Caco-2 (cell line): ENCODE results near the gene PIM3. TPM values are rescaled to one million over a fixed set of nuclear protein-coding genes. Genes with fewer than 3 reads are reported as not detected.

Experiments used
- BruUV-seq: library from RNA; stranded (reverse); fragments of 400-500 nt; replicated peaks from 2 replicates; lab custom pipeline; 2021; lab: Mats Ljungman, UMichigan
- CTCF ChIA-PET: fragments of 300-600 bp; sonication (Branson Sonifier 250); formaldehyde crosslinking; loops from one replicate; lab custom pipeline; 2022; ENCODE audit warnings: antibody characterized with exemption; lab: Charles Lee
- POLR2A ChIA-PET: fragments of 300-600 bp; sonication (Branson Sonifier 250); formaldehyde crosslinking; loops from one replicate; lab custom pipeline; 2022; ENCODE audit warnings: antibody characterized with exemption; lab: Charles Lee
- DNase-seq, 2 experiments: peaks; one replicate each; pipeline versions ENCODE4 v3.0.0 to v3.0.0-alpha.2; 2020 to 2022
- H3K27me3 ChIP-seq: replicated peaks from 2 replicates; pipeline ENCODE4 v1.6.0; 2011; ENCODE audit warnings: low read length; ENCODE audit not compliant: control insufficient read depth, insufficient read depth
- H3K36me3 ChIP-seq: 2 replicates; pipeline ENCODE4 v1.5.1; 2011; ENCODE audit warnings: low read length; ENCODE audit not compliant: control insufficient read depth, insufficient read depth
- H3K4me1 ChIP-seq: fragments of 250-450 bp; sonication (Bioruptor Pico); 2 replicates; pipeline ENCODE4 v1.5.1; 2020; ENCODE audit warnings: mild to moderate bottlenecking
- H3K4me3 ChIP-seq: 2 replicates; pipeline ENCODE4 v1.5.1; 2011; ENCODE audit warnings: low read depth, mild to moderate bottlenecking, control low read depth, low read length
- H3K9me3 ChIP-seq: fragments of 250-450 bp; sonication (Bioruptor Pico); 2 replicates; pipeline ENCODE4 v1.5.1; 2020; ENCODE audit warnings: mild to moderate bottlenecking, moderate library complexity
- H3K27ac Mint-ChIP-seq: one replicate; pipeline ENCODE4 v1.8.0; 2022; ENCODE audit warnings: mixed read lengths; ENCODE audit not compliant: unreplicated experiment
- H3K27me3 Mint-ChIP-seq: one replicate; pipeline ENCODE4 v1.8.0; 2022; ENCODE audit warnings: mixed read lengths; ENCODE audit not compliant: insufficient read depth, unreplicated experiment
- H3K36me3 Mint-ChIP-seq: one replicate; pipeline ENCODE4 v1.8.0; 2022; ENCODE audit warnings: mild to moderate bottlenecking, mixed read lengths; ENCODE audit not compliant: insufficient read depth, unreplicated experiment
- H3K4me1 Mint-ChIP-seq: one replicate; pipeline ENCODE4 v1.8.0; 2022; ENCODE audit warnings: low read depth, mixed read lengths; ENCODE audit not compliant: unreplicated experiment
- H3K4me3 Mint-ChIP-seq: one replicate; pipeline ENCODE4 v1.8.0; 2022; ENCODE audit warnings: mild to moderate bottlenecking, moderate library complexity, mixed read lengths; ENCODE audit not compliant: unreplicated experiment
- H3K9me3 Mint-ChIP-seq: one replicate; pipeline ENCODE4 v1.8.0; 2022; ENCODE audit warnings: mixed read lengths; ENCODE audit not compliant: unreplicated experiment
- intact Hi-C: fragments of 100-400 bp; cut with micrococcal nuclease; formaldehyde crosslinking; loops from one replicate; pipeline ENCODE4 v1.10.0; 2022; ENCODE audit not compliant: unreplicated experiment
- total RNA-seq: library from RNA; stranded (reverse); gene quantifications from 2 replicates; pipeline ENCODE4 v1.2.3, GENCODE V29; 2022
- TF ChIP-seq, protein P1 (sequence below), 2 experiments: fragments of 200-600 bp in 1 of 2; IDR thresholded peaks; 1 replicate in 1 of 2; 2 replicates in 1 of 2; pipeline versions ENCODE4 v1.5.1 to v1.8.0; 2011 to 2022; ENCODE audit warnings: antibody characterized with exemption in 1 of 2, control low read depth in 1 of 2, inconsistent platforms in 1 of 2, low read depth in 1 of 2, low read length in 1 of 2, mild to moderate bottlenecking in 1 of 2, moderate library complexity in 1 of 2; ENCODE audit not compliant: insufficient read depth in 1 of 2, severe bottlenecking in 1 of 2, unreplicated experiment in 1 of 2

The PIM3 gene
- total RNA-seq, 1 experiment from 2014 or later = 39.6 TPM

GRCh38 chr22:49991907-49992533, 31.4 kb downstream of the PIM3 start:
- no peak overlapping the region for H3K4me3 ChIP-seq
- Mint-ChIP-seq H3K9me3 (peaks cover 20% of the 10 kb centered on the region), H3K27me3 (no peaks in the 10 kb centered on the region), H3K36me3 (no peaks in the 10 kb centered on the region), H3K4me3 (no peak overlapping the region), H3K4me1 (no peaks in the 10 kb centered on the region), H3K27ac (no peak overlapping the region)
- no peaks in the 10 kb centered on the region for H3K36me3 ChIP-seq
- DNase-seq = no peak
- CTCF ChIA-PET = no interaction called here
- H3K27me3 ChIP-seq = no peaks in the 10 kb centered on the region
- TF ChIP-seq, protein P1, sequence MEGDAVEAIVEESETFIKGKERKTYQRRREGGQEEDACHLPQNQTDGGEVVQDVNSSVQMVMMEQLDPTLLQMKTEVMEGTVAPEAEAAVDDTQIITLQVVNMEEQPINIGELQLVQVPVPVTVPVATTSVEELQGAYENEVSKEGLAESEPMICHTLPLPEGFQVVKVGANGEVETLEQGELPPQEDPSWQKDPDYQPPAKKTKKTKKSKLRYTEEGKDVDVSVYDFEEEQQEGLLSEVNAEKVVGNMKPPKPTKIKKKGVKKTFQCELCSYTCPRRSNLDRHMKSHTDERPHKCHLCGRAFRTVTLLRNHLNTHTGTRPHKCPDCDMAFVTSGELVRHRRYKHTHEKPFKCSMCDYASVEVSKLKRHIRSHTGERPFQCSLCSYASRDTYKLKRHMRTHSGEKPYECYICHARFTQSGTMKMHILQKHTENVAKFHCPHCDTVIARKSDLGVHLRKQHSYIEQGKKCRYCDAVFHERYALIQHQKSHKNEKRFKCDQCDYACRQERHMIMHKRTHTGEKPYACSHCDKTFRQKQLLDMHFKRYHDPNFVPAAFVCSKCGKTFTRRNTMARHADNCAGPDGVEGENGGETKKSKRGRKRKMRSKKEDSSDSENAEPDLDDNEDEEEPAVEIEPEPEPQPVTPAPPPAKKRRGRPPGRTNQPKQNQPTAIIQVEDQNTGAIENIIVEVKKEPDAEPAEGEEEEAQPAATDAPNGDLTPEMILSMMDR (IDR thresholded peaks at IDR 0.05; ENCODE audit: insufficient read depth in 1 of 2, low read depth in 1 of 2, low read length in 1 of 2, severe bottlenecking in 1 of 2, unreplicated experiment in 1 of 2) = no peak
- POLR2A ChIA-PET = no interaction called here
- no peaks in the 10 kb centered on the region for H3K9me3 ChIP-seq
- intact Hi-C loops = no loop called here
- H3K4me1 ChIP-seq = no peaks in the 10 kb centered on the region
- BruUV-seq = no TSS peak

DNA sequence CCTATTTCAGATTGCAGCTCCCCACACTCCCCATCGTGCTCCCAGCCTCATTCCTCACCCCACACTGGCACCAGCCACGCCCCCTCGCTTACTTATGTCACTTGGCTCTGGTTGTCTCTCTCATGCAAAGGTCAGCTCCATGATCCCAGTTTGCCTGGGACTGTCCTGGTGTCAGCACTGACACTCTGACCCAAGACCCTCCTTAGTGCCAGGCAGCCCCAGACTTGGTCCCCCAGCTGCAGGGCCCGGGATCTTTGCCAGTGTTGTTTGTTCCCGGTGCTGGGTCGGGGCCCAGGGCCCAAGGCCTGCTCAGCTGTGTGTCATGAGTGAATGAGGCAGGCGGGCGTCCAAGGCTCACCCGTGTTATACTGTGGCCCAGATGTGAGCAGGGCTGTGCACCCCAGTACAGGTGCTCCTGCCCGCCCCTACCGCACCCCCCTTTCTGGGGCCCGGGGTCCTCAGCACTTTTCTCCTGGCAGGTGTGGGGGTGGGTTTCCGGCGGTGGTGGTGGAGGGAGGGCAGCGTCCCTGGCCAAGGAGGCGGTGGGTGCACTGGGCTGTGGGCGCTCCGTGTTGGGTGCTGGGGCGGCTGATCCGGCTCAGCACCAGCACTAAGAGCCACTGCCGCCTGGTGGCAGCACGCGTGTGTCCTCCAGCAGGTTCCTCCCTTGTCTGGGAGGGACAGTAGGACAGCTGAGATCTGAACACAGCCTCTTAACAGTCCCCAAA, 32.5 kb downstream of the PIM3 start:
- Histone ChIP-seq H3K27me3 (no peaks in the 10 kb centered on the region), H3K4me1 (no peaks in the 10 kb centered on the region), H3K36me3 (no peaks in the 10 kb centered on the region), H3K4me3 (no peak overlapping the region), H3K9me3 (no peaks in the 10 kb centered on the region)
- POLR2A ChIA-PET = no interaction called here
- no peak overlapping the region for H3K27ac Mint-ChIP-seq
- DNase-seq = peak; percentile 44 to 57
- H3K4me3 Mint-ChIP-seq = no peak overlapping the region
- BruUV-seq = no TSS peak
- H3K27me3 Mint-ChIP-seq = no peaks in the 10 kb centered on the region
- intact Hi-C loops = no loop called here
- CTCF ChIA-PET = interaction anchor here (1.5 kb wide), 1 partner anchor 39 kb away, joined by 3 read pairs; no protein-coding TSS in a partner anchor
- H3K36me3 Mint-ChIP-seq = no peaks in the 10 kb centered on the region
- H3K9me3 Mint-ChIP-seq = peaks cover 20% of the 10 kb centered on the region
- TF ChIP-seq, protein P1 (IDR thresholded peaks at IDR 0.05; ENCODE audit: insufficient read depth in 1 of 2, low read depth in 1 of 2, low read length in 1 of 2, severe bottlenecking in 1 of 2, unreplicated experiment in 1 of 2) = peak; percentile 52 to 81
- no peaks in the 10 kb centered on the region for H3K4me1 Mint-ChIP-seq

- H3K27me3 ChIP-seq = no peaks in the 10 kb centered on the region
- intact Hi-C loops = no loop called here
- Mint-ChIP-seq H3K36me3 (no peaks in the 10 kb centered on the region), H3K27ac (no peak overlapping the region), H3K4me3 (no peak overlapping the region), H3K27me3 (no peaks in the 10 kb centered on the region), H3K9me3 (peaks cover 20% of the 10 kb centered on the region), H3K4me1 (no peaks in the 10 kb centered on the region)
- CTCF ChIA-PET = interaction anchor here (1.5 to 2.3 kb wide), 2 partner anchors 38 to 63 kb away, joined by 3 to 9 read pairs; no protein-coding TSS in a partner anchor
- H3K36me3 ChIP-seq = no peaks in the 10 kb centered on the region
- H3K9me3 ChIP-seq = no peaks in the 10 kb centered on the region
- BruUV-seq = no TSS peak
- POLR2A ChIA-PET = no interaction called here
- DNase-seq = no peak
- no peaks in the 10 kb centered on the region for H3K4me1 ChIP-seq
- TF ChIP-seq, protein P1 (IDR thresholded peaks at IDR 0.05; ENCODE audit: insufficient read depth in 1 of 2, low read depth in 1 of 2, low read length in 1 of 2, severe bottlenecking in 1 of 2, unreplicated experiment in 1 of 2) = no peak
- no peak overlapping the region for H3K4me3 ChIP-seq
These were observed 33.2 kb downstream of the PIM3 start for GRCh38 chr22:49993649-49994360.
